Neural crest cell (in vitro differentiated cells): Measurements from ENCODE around the gene CCDC116. TPM values are rescaled to one million over a fixed set of nuclear protein-coding genes. Genes with fewer than 3 reads are reported as not detected.

Experiments
- DNase-seq: peaks from one replicate; pipeline ENCODE4 v3.0.0; 2021; ENCODE audit warnings: low read depth, mixed read lengths, low spot score
- H3K27ac Mint-ChIP-seq: one replicate; pipeline ENCODE4 v1.8.0; 2021; ENCODE audit warnings: mild to moderate bottlenecking, mixed read lengths; ENCODE audit not compliant: unreplicated experiment
- H3K27me3 Mint-ChIP-seq: 2 replicates; pipeline ENCODE4 v1.8.0; 2021; ENCODE audit warnings: low read depth, mild to moderate bottlenecking, mixed read lengths
- H3K36me3 Mint-ChIP-seq: 2 replicates; pipeline ENCODE4 v1.8.0; 2021; ENCODE audit warnings: low read depth, mild to moderate bottlenecking, mixed read lengths
- H3K4me1 Mint-ChIP-seq: 2 replicates; pipeline ENCODE4 v1.8.0; 2021; ENCODE audit warnings: mixed read lengths
- H3K4me3 Mint-ChIP-seq: one replicate; pipeline ENCODE4 v1.8.0; 2021; ENCODE audit warnings: mild to moderate bottlenecking, mixed read lengths
- H3K9me3 Mint-ChIP-seq: 2 replicates; pipeline ENCODE4 v1.8.0; 2021; ENCODE audit warnings: mixed read lengths
- microRNA-seq: library from miRNA; unstranded; fragments of <30 nt; microRNA quantifications from one replicate; pipeline ENCODE4, GENCODE V29; 2020
- total RNA-seq: library from RNA; stranded (reverse); gene quantifications from 2 replicates; pipeline ENCODE4 v1.2.1, GENCODE V29; 2021
- TF ChIP-seq, protein P1 (sequence below): fragments of 200-600 bp; sonication (generic); conservative IDR thresholded peaks from 2 replicates; pipeline ENCODE4 v1.5.0; 2021; ENCODE audit warnings: antibody characterized with exemption, mild to moderate bottlenecking

CCDC116 gene
- total RNA-seq, 1 donor from 2014 or later: 1.3 TPM

DNA sequence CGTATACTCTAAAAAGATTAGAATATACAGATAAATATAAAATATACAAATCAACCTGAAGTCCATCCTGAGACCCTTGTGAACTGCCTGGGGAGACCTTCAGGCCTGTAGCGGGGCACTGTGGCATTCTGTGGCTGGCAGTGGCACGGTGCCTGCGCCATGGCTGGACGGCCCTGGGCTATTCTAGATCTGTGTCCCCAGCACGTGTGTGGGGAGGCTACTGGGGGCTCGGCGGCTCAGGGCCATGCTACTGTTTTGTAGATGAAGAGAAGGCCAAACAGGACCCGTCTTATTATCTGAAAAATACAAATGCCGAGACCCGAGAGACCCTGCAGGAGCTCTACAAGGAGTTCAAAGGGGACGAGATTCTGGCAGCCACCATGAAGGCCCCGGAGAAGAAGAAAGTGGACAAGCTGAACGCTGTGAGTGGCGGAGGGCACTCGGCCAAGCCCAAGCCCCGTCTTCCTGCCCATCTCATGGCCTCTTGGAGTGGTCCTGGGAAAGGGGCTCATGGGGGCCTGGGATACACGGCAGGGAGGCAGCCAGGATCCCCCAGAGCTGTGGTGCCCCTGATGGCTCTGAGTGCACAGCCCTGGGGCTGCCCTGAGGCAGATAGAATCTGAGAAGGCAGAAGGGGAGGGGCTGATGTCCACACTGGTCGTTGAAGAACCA, 52.1 kb downstream of the CCDC116 start:
- no peak overlapping the region for H3K4me3 Mint-ChIP-seq
- TF ChIP-seq, protein P1, sequence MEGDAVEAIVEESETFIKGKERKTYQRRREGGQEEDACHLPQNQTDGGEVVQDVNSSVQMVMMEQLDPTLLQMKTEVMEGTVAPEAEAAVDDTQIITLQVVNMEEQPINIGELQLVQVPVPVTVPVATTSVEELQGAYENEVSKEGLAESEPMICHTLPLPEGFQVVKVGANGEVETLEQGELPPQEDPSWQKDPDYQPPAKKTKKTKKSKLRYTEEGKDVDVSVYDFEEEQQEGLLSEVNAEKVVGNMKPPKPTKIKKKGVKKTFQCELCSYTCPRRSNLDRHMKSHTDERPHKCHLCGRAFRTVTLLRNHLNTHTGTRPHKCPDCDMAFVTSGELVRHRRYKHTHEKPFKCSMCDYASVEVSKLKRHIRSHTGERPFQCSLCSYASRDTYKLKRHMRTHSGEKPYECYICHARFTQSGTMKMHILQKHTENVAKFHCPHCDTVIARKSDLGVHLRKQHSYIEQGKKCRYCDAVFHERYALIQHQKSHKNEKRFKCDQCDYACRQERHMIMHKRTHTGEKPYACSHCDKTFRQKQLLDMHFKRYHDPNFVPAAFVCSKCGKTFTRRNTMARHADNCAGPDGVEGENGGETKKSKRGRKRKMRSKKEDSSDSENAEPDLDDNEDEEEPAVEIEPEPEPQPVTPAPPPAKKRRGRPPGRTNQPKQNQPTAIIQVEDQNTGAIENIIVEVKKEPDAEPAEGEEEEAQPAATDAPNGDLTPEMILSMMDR: no peak
- H3K4me1 Mint-ChIP-seq: no peaks in the 10 kb centered on the region

DNA sequence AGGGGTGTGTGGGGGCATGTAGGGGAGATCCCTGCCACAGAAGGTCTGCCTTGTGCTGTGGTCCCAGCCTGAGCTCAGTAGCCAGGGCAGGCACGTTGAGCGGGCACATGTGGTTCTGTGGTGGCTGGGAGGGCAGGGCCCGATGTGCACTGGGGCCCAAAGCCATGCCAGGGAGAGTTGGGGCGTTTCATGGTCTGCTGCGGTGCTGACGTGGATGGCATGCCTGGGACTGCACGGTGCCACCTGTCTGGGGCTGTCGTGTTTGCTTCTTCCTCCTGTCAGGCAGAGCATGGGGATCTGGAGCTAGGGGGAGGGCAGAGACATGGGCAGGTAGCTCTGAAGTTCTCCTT, 52.6 kb downstream of the CCDC116 start:
- Mint-ChIP-seq H3K9me3 (no peaks in the 10 kb centered on the region), H3K36me3 (peaks cover 6% of the 10 kb centered on the region), H3K27ac (no peak overlapping the region), H3K27me3 (no peaks in the 10 kb centered on the region), H3K4me3 (no peak overlapping the region), H3K4me1 (no peaks in the 10 kb centered on the region)
- TF ChIP-seq, protein P1: no peak
- no peak for DNase-seq

More for the DNA sequence above, 52.1 kb downstream of the CCDC116 start:
- DNase-seq: no peak
- Mint-ChIP-seq H3K27ac (no peak overlapping the region), H3K9me3 (no peaks in the 10 kb centered on the region), H3K36me3 (peaks cover 4% of the 10 kb centered on the region), H3K27me3 (no peaks in the 10 kb centered on the region)

DNA sequence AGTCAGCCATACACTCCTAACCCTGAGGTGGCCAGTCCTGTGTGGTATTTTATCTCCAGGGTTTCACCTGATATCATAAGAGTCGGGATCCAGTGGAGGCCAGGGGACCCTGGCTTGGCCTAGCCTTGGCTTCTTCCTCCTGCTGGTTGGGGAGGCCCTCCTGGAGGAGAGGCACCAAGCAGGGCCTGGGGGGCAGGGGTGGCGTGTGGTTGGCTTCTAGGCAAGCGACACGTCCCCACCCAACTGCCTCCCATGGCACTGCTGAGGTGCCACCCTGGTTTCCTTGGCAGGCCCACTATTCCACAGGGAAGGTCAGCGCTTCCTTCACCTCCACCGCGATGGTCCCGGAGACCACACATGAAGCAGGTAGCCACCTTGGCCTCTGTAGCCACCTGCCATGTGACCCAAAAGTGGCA, 53.6 kb downstream of the CCDC116 start:
- Mint-ChIP-seq H3K4me1 (no peaks in the 10 kb centered on the region), H3K27ac (no peak overlapping the region), H3K4me3 (no peak overlapping the region), H3K9me3 (no peaks in the 10 kb centered on the region), H3K36me3 (peaks cover 6% of the 10 kb centered on the region), H3K27me3 (no peaks in the 10 kb centered on the region)
- TF ChIP-seq, protein P1: no peak
- DNase-seq: no peak

Small RNA genes lying within 50 kb of the gene (microRNA-seq; reads per million reads assigned to microRNA genes)
- gene MIR130B (30,352 reads per million, percentile 99 among the genes with 10 or more reads in this experiment), gene MIR301B (1,337 reads per million, percentile 84 among the genes with 10 or more reads in this experiment)

Other genes with a start within 250 kb of the CCDC116 start
- gene RIMBP3B, start 249.0 kb upstream of the CCDC116 start, total RNA-seq: 0.63 and 0.68 TPM in 2 replicates
- gene HIC2, start 215.4 kb upstream of the CCDC116 start, total RNA-seq: 44.2 and 44.3 TPM in 2 replicates
- gene TMEM191C, start 165.4 kb upstream of the CCDC116 start, total RNA-seq: 2.1 and 2.2 TPM in 2 replicates
- gene RIMBP3C, start 81.3 kb upstream of the CCDC116 start, total RNA-seq: 1.0 and 1.4 TPM in 2 replicates
- 76.9 and 83.5 TPM in 2 replicates for gene UBE2L3, start 65.0 kb upstream of the CCDC116 start, total RNA-seq
- gene YDJC, start 2.7 kb upstream of the CCDC116 start, total RNA-seq: 17.0 and 18.4 TPM in 2 replicates
- 29.4 and 33.8 TPM in 2 replicates for gene SDF2L1, start 9.5 kb downstream of the CCDC116 start, total RNA-seq
- 39.7 and 41.9 TPM in 2 replicates for gene PPIL2, start 33.3 kb downstream of the CCDC116 start, total RNA-seq
- 19.5 and 20.9 TPM in 2 replicates for gene YPEL1, start 103.0 kb downstream of the CCDC116 start, total RNA-seq
- gene MAPK1, start 234.9 kb downstream of the CCDC116 start, total RNA-seq: 118 and 123 TPM in 2 replicates